ENCODE measurements around the gene TUBB1. TPM values are rescaled to one million over a fixed set of nuclear protein-coding genes. Genes with fewer than 3 reads are reported as not detected.

TUBB1 gene
- total RNA-seq, 1 donor from 2014 or later, result 0.27 TPM

GRCh38 chr20:59015411-59015810 is 3.8 kb upstream of the TUBB1 start:
- ATAC-seq (no peak), DNase-seq (ENCODE audit: missing footprints) (no peak)
- intact Hi-C loops (cut with DNase I), result no loop called here

- no peak for ATAC-seq
- no peak for DNase-seq (ENCODE audit: missing footprints)
- intact Hi-C loops (cut with DNase I), result no loop called here
Measured at GRCh38 chr20:59015812-59016711, 3.2 kb upstream of the TUBB1 start.

GRCh38 chr20:59016795-59017492 is 2.3 kb upstream of the TUBB1 start:
- DNase-seq (ENCODE audit: missing footprints), result no peak
- intact Hi-C loops (cut with DNase I), result no loop called here
- peak; percentile 44 for ATAC-seq

DNA sequence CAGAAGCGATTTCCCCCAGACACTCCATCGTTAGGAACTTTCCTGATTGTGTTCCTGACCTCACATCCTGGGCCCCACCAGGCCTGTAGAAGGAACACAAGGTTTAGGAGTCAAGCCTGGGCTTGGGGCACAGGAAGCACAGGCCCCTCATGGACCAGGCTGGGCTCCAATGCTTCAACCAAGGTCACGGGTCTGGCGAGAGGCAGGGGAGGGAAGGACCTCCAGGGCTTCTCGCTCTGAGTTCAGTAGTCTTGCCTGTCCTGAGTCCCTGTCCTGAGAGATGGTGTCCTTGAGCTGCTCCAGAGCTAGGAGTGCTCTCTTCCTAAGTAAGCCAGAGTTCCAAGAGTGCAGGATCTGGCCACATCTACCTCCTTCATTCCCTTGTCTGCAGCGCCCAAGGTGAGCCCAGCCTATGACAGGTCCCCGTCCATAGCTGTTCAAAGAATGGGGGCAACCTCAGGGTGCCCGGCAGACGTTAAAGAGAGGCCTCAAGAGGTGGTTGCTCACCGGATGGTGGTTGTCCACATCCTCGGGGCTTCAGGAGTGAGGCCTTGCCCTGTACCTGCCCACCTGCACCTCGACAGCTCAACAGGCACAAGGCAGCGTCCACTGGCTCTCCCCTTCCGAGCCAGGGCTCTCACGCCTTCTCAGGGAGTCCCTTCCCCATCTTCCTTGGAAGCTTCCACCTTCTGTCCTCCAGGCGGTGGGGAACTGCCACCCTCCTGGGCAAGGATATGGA is 1.6 kb upstream of the TUBB1 start:
- ATAC-seq (peak; percentile 14), DNase-seq (ENCODE audit: missing footprints) (no peak)
- intact Hi-C loops (cut with DNase I), result no loop called here

- no peak for DNase-seq (ENCODE audit: missing footprints)
- ATAC-seq, result no peak
- intact Hi-C loops (cut with DNase I), result no loop called here
Measured at GRCh38 chr20:59018817-59019216, 412 bp upstream of the TUBB1 start.

GRCh38 chr20:59020938-59021551 is 1.8 kb downstream of the TUBB1 start:
- ATAC-seq (no peak), DNase-seq (ENCODE audit: missing footprints) (no peak)
- intact Hi-C loops (cut with DNase I), result no loop called here

GRCh38 chr20:59022754-59023153 is 3.5 kb downstream of the TUBB1 start:
- DNase-seq (ENCODE audit: missing footprints) (no peak), ATAC-seq (no peak)

GRCh38 chr20:59023616-59024015 is 4.4 kb downstream of the TUBB1 start:
- DNase-seq (ENCODE audit: missing footprints) (no peak), ATAC-seq (no peak)
- intact Hi-C loops (cut with DNase I), result no loop called here

More at GRCh38 chr20:59022754-59023153, 3.5 kb downstream of the TUBB1 start:
- intact Hi-C loops (cut with DNase I), result no loop called here

DNA sequence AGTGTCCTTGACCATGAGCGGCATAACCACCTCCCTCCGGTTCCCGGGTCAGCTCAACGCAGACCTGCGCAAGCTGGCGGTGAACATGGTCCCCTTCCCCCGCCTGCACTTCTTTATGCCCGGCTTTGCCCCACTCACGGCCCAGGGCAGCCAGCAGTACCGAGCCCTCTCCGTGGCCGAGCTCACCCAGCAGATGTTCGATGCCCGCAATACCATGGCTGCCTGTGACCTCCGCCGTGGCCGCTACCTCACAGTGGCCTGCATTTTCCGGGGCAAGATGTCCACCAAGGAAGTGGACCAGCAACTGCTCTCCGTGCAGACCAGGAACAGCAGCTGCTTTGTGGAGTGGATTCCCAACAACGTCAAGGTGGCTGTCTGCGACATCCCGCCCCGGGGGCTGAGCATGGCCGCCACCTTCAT is 4.9 kb downstream of the TUBB1 start:
- ATAC-seq (no peak), DNase-seq (ENCODE audit: missing footprints) (no peak)
- intact Hi-C loops (cut with DNase I), result no loop called here

- ATAC-seq, result no peak
- DNase-seq (ENCODE audit: missing footprints), result no peak
- intact Hi-C loops (cut with DNase I), result no loop called here
Measured at GRCh38 chr20:59025086-59025485, 5.9 kb downstream of the TUBB1 start.

GRCh38 chr20:59025511-59025910 is 6.3 kb downstream of the TUBB1 start:
- no peak for DNase-seq (ENCODE audit: missing footprints)
- intact Hi-C loops (cut with DNase I), result no loop called here
- no peak for ATAC-seq

DNA sequence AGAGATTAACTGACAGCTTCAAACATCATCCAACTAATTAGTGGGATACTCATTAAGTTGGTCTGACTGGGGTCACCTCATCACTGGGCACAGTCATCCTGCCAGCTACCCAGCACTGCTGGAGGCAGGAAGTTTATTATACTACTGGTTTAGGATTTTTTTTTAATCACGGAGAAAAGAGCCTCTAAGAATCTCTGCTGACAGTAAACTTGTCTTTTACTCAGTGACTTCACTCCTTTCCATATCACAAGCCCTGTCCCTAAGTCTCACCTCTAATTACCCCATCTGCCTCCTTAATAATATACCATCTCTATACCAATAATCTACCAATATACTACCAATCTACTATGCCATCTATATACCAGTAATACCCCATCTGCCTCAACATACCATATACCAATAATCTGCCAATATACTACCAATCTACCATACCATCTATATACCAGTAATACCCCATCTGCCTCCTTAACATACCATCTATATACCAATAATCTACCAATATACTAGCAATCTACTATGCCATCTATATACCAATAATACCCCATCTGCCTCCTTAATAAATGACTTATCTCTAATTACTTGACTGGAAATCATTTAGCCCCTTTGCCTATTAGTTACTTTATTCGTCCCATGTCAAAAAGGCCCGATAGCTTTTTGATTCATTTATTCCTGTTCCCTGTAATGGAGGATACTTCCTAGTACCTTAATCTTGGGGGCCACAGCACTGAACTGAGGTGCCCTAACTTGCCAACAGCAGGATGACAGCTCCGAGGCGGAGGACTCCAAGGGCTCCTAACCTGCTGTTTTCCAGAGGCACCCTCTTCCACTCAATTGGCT is 7.9 kb downstream of the TUBB1 start:
- ATAC-seq, result no peak
- DNase-seq (ENCODE audit: missing footprints), result no peak
- intact Hi-C loops (cut with DNase I), result no loop called here

- intact Hi-C loops (cut with DNase I), result no loop called here
- DNase-seq (ENCODE audit: missing footprints), result no peak
- ATAC-seq, result no peak
Measured at GRCh38 chr20:59027741-59028320, 8.6 kb downstream of the TUBB1 start.

GRCh38 chr20:59028812-59029211 is 9.6 kb downstream of the TUBB1 start:
- no peak for ATAC-seq
- intact Hi-C loops (cut with DNase I), result no loop called here
- no peak for DNase-seq (ENCODE audit: missing footprints)

DNA sequence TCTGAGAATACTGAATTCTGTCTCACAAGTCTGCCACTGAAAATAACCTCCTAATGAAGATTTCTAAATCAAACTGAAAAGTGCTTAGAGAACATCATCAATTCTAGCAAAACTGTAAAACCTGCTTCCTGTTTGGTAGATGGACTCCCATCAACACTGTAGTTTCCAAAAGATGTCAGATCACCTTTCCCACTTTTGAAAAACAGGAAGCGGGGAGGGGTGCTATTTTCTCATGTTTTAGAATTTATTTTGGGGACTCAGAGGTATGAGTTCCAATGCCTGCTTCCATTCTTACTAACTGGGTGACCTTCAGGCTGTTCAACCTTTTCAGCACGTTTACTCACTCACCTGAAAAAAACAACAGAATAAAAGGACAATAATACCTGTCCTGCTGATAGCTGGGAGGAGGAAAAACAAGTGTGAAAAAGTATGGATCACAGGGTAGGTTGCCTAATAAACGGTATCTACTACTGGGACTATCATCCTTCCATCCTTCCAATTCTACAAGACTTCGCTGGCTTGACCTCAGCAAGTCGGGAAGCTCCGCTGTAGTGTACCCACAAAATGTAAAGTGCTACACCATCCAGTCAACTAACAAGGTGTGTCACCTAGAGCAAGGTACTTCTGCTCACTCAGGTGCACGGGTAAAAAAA is 11.8 kb downstream of the TUBB1 start:
- intact Hi-C loops (cut with DNase I), result loop anchor here (2.0 kb wide), 1 partner anchor 50 kb away; the partner anchor contains the start of gene NELFCD
- DNase-seq (ENCODE audit: missing footprints), result no peak

DNA sequence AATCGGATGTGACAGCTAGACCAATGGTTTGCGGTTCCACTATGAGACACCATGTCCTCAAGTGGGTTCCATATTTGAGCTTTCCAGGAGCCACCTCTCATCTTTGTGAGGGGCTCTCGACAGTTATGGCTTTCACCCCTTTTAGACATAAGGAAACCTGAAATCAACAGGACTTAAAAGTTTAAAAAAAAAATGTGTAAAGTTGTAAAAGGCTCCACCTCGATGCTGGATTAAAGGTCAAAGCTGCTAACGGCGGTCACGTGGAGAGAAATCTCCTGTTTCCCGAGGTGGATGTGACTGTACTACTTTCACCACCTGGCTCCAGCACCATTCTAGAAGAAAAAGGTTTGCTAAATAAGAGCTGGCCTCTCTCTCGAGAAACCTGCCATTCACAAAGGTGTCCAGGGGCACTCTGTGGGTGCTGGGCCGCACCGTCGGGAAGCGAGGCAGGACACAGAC is 12.4 kb downstream of the TUBB1 start:
- intact Hi-C loops (cut with DNase I), result loop anchor here (2.0 kb wide), 2 partner anchors 51 to 141 kb away; partner anchors contain the start of gene NELFCD
- DNase-seq (ENCODE audit: missing footprints) (no peak), ATAC-seq (no peak)

More for the DNA sequence above, 11.8 kb downstream of the TUBB1 start:
- no peak for ATAC-seq
